ENCODE data around the gene PGAM2.

- no peak for TF ChIP-seq CTCF (IDR thresholded peaks at IDR 0.05)
- no peak for TF ChIP-seq POLR2A (IDR thresholded peaks at IDR 0.05)
Observed at GRCh38 chr7:44060091-44060947, 5.0 kb downstream of the PGAM2 start.

Measured in prostate gland (tissue), 2 donors.